Measurements from ENCODE around the gene SLC26A11.
A peak's percentile ranks its signal among the peaks of the same experiment; 100 is the strongest.
"Not testable (repeated sequence)": the region's sequence is repeated elsewhere in the genome, so short reads cannot be mapped to it uniquely, and the experiment has no call there.

Gene SLC26A11

GRCh38 chr17:80262291-80262690, 42.1 kb downstream of the SLC26A11 start:
- DNase-seq (ENCODE audit: low read depth): peak; percentile 13

GRCh38 chr17:80262775-80263244, 42.6 kb downstream of the SLC26A11 start:
- DNase-seq (ENCODE audit: low read depth): no peak

- DNase-seq (ENCODE audit: low read depth): peak; percentile 89
These were observed 43.3 kb downstream of the SLC26A11 start for GRCh38 chr17:80263253-80264204.

GRCh38 chr17:80264205-80265075, 44.2 kb downstream of the SLC26A11 start:
- no peak for DNase-seq (ENCODE audit: low read depth)

- DNase-seq (ENCODE audit: low read depth): no peak
These were observed 45.2 kb downstream of the SLC26A11 start for GRCh38 chr17:80265205-80266068.

GRCh38 chr17:80267391-80267790, 47.2 kb downstream of the SLC26A11 start:
- DNase-seq (ENCODE audit: low read depth): no peak

GRCh38 chr17:80268427-80268826, 48.2 kb downstream of the SLC26A11 start:
- no peak for DNase-seq (ENCODE audit: low read depth)

GRCh38 chr17:80269405-80269807, 49.2 kb downstream of the SLC26A11 start:
- no peak for DNase-seq (ENCODE audit: low read depth)

- DNase-seq (ENCODE audit: low read depth): no peak
These were observed 49.9 kb downstream of the SLC26A11 start for GRCh38 chr17:80270104-80270503.

GRCh38 chr17:80270836-80271235, 50.6 kb downstream of the SLC26A11 start:
- DNase-seq (ENCODE audit: low read depth): peak; percentile 42

GRCh38 chr17:80272366-80272765, 52.1 kb downstream of the SLC26A11 start:
- no peak for DNase-seq (ENCODE audit: low read depth)

GRCh38 chr17:80274331-80274730, 54.1 kb downstream of the SLC26A11 start:
- DNase-seq (ENCODE audit: low read depth): no peak

- no peak for DNase-seq (ENCODE audit: low read depth)
These were observed 54.7 kb downstream of the SLC26A11 start for GRCh38 chr17:80274871-80275449.

GRCh38 chr17:80275857-80276256, 55.6 kb downstream of the SLC26A11 start:
- DNase-seq (ENCODE audit: low read depth): not testable (repeated sequence)

GRCh38 chr17:80277751-80278671, 57.8 kb downstream of the SLC26A11 start:
- no peak for DNase-seq (ENCODE audit: low read depth)

GRCh38 chr17:80279895-80280294, 59.7 kb downstream of the SLC26A11 start:
- DNase-seq (ENCODE audit: low read depth): peak; percentile 90

GRCh38 chr17:80281516-80281915, 61.3 kb downstream of the SLC26A11 start:
- no peak for DNase-seq (ENCODE audit: low read depth)

- DNase-seq (ENCODE audit: low read depth): no peak
These were observed 63.1 kb downstream of the SLC26A11 start for GRCh38 chr17:80283116-80283852.

GRCh38 chr17:80284631-80285030, 64.4 kb downstream of the SLC26A11 start:
- DNase-seq (ENCODE audit: low read depth): no peak
